HUES6 (cell line): ENCODE results near the gene COL6A2.

Experiments used
- H3K27ac ChIP-seq: 2 replicates; pipeline ENCODE4 v1.7.0; 2013; ENCODE audit warnings: low read depth, mild to moderate bottlenecking, low read length, inconsistent platforms
- H3K27me3 ChIP-seq: 2 replicates; pipeline ENCODE4 v1.6.1; 2013; ENCODE audit warnings: low read length; ENCODE audit not compliant: control insufficient read depth, insufficient read depth
- H3K36me3 ChIP-seq: 2 replicates; pipeline ENCODE4 v1.6.1; 2013; ENCODE audit warnings: low read length; ENCODE audit not compliant: control insufficient read depth, insufficient read depth
- H3K4me1 ChIP-seq: 2 replicates; pipeline ENCODE4 v1.6.1; 2013; ENCODE audit warnings: low read length; ENCODE audit not compliant: control insufficient read depth, insufficient read depth
- H3K4me3 ChIP-seq: 2 replicates; pipeline ENCODE4 v1.5.1; 2013; ENCODE audit warnings: low read depth, low read length
- H3K9ac ChIP-seq: one replicate; pipeline ENCODE4 v1.6.1; 2013; ENCODE audit warnings: mild to moderate bottlenecking, low read length
- H3K9me3 ChIP-seq: 2 replicates; pipeline ENCODE4 v1.6.1; 2013; ENCODE audit warnings: low read depth, low read length; ENCODE audit not compliant: control insufficient read depth, insufficient read depth

Gene COL6A2

DNA sequence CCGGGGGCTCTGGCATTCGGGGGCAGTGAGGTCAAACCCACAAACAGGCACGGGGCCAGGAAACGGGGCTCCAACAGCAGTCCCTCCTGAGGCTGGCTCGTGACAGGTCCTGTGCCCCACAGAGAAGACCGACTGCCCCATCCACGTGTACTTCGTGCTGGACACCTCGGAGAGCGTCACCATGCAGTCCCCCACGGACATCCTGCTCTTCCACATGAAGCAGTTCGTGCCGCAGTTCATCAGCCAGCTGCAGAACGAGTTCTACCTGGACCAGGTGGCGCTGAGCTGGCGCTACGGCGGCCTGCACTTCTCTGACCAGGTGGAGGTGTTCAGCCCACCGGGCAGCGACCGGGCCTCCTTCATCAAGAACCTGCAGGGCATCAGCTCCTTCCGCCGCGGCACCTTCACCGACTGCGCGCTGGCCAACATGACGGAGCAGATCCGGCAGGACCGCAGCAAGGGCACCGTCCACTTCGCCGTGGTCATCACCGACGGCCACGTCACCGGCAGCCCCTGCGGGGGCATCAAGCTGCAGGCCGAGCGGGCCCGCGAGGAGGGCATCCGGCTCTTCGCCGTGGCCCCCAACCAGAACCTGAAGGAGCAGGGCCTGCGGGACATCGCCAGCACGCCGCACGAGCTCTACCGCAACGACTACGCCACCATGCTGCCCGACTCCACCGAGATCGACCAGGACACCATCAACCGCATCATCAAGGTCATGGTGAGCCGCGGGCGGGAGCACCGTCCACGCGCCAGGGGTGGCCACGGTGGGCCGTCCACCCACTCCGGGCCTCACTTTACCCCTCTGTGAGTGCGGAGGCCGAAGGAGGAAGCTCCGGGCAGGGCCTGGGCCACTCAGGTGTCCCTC is 14.2 kb downstream of the COL6A2 start:
- Histone ChIP-seq H3K9me3 (peaks cover 15% of the 10 kb centered on the region), H3K36me3 (peaks cover 54% of the 10 kb centered on the region), H3K27ac (no peak overlapping the region), H3K9ac (no peak overlapping the region), H3K4me3 (no peak overlapping the region), H3K4me1 (peaks cover 6% of the 10 kb centered on the region; the same call in 1 of the 2 replicates), H3K27me3 (no peaks in the 10 kb centered on the region)

DNA sequence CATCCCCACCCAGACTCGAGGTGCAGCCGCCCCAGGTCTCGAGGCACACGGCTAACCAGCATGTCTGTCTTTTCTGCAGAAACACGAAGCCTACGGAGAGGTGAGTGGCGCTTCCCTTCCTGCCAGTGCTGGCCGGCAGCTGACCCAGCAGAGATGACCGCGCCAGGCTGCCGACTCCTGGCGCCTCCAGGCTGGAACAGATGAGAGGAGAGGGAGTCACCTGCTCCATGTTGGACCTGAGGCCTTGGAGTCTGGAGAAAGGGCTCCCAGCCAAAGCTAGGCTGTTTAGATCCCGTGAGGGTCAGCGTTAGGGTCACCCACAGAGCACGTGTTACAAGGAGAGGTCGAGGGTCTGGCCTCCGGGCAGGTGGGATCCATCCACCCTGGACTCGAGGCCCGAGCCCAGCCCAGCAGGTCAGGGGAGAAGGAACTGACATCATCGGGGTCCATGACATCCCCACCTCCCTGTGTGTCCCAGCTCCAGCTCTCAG is 14.9 kb downstream of the COL6A2 start:
- Histone ChIP-seq H3K9me3 (peaks cover 12% of the 10 kb centered on the region), H3K27me3 (no peaks in the 10 kb centered on the region), H3K9ac (no peak overlapping the region), H3K4me1 (peaks cover 6% of the 10 kb centered on the region; the same call in 1 of the 2 replicates), H3K27ac (no peak overlapping the region), H3K4me3 (no peak overlapping the region), H3K36me3 (peaks cover 60% of the 10 kb centered on the region)

DNA sequence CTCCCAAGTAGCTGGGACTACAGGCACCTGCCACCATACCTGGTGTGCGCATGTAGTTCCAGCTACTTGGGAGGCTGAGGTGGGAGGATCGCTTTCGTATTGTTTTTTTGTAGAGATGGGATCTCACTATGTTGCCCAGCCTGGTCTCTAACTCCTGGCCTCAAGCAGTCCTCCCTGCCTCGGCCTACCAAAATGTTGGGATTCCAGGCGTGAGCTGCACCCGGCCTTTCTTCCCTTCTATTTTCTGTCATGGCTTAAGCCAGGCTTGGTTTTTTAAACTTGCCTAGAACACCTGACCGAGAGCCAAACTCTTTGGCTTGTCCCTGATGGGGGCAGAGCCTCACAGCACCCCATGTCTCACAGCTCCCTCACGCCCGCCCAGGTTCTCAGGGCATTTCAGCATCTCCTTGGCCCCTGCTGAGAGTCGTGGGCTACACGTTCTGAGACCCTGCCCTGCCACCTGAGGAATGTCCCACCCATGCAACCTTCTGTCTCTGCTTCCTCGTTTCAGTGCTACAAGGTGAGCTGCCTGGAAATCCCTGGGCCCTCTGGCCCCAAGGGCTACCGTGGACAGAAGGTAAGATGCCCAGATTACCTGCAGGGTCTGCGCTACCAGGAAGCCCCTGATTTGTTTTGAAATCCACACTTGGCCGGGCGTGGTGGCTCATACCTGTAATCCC is 15.7 kb downstream of the COL6A2 start:
- peaks cover 6% of the 10 kb centered on the region; the same call in 1 of the 2 replicates for H3K4me1 ChIP-seq
- no peak overlapping the region for H3K27ac ChIP-seq
- no peak overlapping the region for H3K9ac ChIP-seq
- no peak overlapping the region for H3K4me3 ChIP-seq
- peaks cover 69% of the 10 kb centered on the region for H3K36me3 ChIP-seq
- H3K27me3 ChIP-seq: no peaks in the 10 kb centered on the region
- peaks cover 7% of the 10 kb centered on the region for H3K9me3 ChIP-seq

DNA sequence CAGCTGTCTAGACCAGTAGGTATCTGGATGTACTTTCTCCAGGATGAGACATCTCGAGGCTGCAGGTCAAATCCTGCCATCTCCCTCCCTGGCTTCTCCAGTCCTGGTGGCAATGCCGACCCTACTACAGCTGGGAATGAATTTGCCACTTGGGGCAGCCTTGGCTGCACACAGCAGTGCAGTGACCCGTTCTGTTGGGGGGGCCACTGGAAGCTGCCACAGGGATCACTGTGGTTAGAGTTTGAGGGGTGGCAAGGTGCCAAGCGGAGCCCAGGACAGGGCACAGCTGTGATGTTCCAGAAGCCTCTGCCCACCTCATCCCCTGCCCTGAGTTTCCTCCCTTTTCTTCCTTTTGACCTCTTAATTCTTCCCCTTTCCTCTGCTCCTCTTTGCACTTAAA is 17.1 kb downstream of the COL6A2 start:
- Histone ChIP-seq H3K36me3 (peaks cover 82% of the 10 kb centered on the region), H3K27ac (no peak overlapping the region), H3K4me1 (peaks cover 6% of the 10 kb centered on the region; the same call in 1 of the 2 replicates), H3K9ac (no peak overlapping the region), H3K4me3 (no peak overlapping the region), H3K27me3 (no peaks in the 10 kb centered on the region), H3K9me3 (peaks cover 7% of the 10 kb centered on the region)

DNA sequence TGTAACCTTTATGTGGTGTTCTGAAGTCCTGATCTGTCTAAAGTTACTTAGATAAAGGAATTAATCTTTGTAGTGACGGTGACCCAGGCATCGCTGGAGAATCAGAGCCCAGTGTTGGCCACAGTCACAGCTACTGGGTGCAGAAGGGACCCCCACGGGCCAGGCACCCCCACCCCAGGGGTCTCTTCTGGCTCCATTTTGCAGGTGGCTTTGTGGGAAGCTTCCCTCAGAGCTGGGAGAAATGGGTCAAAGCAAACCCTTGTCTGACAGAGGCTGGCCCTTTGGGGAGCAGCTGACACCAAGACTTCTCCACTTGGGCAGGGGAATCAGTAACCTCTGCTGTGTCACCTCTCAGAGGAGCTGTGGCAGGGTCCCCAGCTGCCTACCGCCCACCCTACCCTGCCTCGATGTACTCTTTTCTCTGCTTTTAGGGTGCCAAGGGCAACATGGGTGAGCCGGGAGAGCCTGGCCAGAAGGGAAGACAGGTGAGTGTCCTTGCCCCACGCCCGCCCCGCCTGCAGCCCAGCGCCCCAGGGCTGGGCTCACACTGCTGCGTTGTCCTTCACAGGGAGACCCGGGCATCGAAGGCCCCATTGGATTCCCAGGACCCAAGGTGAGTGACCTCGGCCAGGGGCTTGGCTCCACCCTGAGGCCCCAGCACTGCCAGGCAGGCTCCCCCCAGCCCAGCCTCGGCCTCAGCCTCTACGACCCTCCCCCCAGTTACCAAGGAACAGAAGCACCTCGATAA is 17.7 kb downstream of the COL6A2 start:
- Histone ChIP-seq H3K27ac (no peak overlapping the region), H3K4me3 (no peak overlapping the region), H3K36me3 (peaks cover 88% of the 10 kb centered on the region), H3K4me1 (peaks cover 2% of the 10 kb centered on the region; the same call in 1 of the 2 replicates), H3K9ac (no peak overlapping the region), H3K9me3 (peaks cover 7% of the 10 kb centered on the region), H3K27me3 (no peaks in the 10 kb centered on the region)

DNA sequence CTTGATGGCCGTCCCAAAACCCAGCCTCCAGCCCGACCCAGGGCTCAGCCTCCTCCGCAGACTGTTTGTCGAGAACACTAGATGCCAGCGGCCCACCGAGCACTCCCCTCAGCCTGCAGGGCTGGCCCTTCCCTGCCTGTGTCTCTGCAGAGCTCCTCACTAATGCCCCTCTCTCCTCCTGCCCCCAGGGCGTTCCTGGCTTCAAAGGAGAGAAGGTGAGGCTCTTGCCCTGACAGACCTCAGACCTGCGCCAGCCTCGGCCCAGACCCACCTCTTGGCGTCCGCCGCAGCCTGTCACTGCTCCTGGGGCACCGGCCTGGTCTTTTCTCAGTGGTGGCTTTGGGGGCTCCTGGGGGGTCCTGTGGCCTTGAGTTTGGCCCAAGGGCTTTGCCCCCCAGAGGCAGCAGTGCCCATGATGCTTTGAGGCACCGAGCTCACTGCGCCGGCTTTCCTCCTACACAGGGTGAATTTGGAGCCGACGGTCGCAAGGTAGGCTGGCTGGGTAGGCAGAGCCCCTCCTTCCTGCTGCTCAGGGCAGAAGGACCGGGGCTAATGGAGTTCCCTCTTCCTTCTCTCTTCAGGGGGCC is 18.4 kb downstream of the COL6A2 start:
- Histone ChIP-seq H3K36me3 (peaks cover 92% of the 10 kb centered on the region), H3K4me3 (no peak overlapping the region), H3K4me1 (no peaks in the 10 kb centered on the region), H3K27ac (no peak overlapping the region), H3K9ac (no peak overlapping the region), H3K9me3 (peaks cover 7% of the 10 kb centered on the region), H3K27me3 (no peaks in the 10 kb centered on the region)

DNA sequence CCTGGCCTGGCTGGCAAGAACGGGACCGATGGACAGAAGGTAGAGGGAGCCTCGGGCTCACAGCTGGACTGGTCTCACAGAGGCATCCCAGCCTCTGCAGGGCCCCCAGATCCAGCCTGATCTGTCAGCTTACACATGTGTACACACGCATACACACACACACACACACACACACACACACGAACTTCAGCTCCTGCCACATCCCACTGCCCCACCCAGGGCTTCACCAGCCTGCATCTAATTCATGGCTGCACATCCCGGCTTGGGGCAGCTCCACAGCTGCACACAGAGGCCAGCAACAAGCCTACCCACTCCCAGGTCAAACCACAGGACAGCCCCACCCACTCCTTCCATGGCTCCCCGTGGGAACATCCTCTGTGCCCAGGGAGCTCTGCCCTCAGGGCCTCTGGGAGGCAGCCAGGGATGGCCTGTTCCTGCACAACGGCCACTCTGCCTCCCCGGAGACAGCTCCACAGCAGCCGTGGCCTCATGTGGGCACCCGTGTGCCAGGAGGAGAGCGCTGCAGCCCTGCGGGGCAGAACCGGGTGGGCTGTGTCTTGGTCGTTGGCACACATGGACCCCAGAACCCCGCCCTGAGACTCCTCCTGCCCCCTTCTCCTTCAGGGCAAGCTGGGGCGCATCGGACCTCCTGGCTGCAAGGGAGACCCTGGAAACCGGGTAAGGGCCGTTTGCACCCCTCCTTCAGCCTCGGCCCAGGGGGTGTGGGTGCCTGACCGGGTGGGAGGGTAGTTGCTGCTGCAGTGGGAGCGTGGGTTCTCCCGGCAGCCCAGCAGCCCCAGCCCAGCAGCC is 19.1 kb downstream of the COL6A2 start:
- Histone ChIP-seq H3K36me3 (peaks cover 97% of the 10 kb centered on the region), H3K27me3 (no peaks in the 10 kb centered on the region)

DNA sequence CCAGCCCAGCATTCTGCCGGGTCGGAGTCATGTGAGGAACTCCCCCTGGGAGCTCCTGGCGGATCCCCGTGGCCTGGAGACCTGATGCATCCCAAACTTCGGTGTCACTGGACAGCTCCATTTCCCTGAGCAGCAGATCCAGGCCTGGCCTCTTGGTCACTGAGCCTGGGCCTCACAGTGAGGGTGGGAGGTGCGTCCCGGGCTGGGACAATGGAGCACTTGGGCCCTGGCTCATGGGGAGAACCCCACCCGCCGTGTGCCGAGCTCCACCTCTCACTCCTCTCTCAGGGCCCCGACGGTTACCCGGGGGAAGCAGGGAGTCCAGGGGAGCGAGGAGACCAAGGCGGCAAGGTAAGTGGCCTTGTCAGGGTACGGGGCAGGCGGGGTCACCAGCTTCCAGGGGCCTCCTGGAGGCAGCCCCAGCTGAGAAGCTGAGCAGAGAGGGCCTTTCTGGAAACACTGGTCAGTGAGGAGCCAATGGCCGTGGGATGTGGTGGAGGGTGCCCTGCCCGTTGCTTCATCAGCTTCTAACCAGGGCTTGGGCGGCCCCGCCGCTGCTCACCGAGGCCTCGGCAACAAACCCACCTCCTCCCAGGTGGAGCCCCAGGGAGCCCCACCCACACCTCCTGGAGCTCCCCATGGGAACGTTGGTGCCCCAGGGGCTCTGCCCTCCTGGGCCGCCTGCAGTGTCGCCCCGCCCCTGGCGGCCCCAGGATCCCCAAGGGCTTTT is 19.8 kb downstream of the COL6A2 start:
- H3K4me1 ChIP-seq: no peaks in the 10 kb centered on the region
- no peaks in the 10 kb centered on the region for H3K27me3 ChIP-seq
- H3K27ac ChIP-seq: no peak overlapping the region; the same call in 1 of the 2 replicates
- H3K9me3 ChIP-seq: peaks cover 7% of the 10 kb centered on the region
- no peak overlapping the region for H3K4me3 ChIP-seq
- H3K9ac ChIP-seq: no peak overlapping the region
- H3K36me3 ChIP-seq: peaks cover 97% of the 10 kb centered on the region

More for the DNA sequence above, 19.1 kb downstream of the COL6A2 start:
- Histone ChIP-seq H3K27ac (peak overlapping the region; percentile 41; the same call in 1 of the 2 replicates), H3K9ac (no peak overlapping the region), H3K4me1 (no peaks in the 10 kb centered on the region), H3K9me3 (peaks cover 7% of the 10 kb centered on the region), H3K4me3 (no peak overlapping the region)

DNA sequence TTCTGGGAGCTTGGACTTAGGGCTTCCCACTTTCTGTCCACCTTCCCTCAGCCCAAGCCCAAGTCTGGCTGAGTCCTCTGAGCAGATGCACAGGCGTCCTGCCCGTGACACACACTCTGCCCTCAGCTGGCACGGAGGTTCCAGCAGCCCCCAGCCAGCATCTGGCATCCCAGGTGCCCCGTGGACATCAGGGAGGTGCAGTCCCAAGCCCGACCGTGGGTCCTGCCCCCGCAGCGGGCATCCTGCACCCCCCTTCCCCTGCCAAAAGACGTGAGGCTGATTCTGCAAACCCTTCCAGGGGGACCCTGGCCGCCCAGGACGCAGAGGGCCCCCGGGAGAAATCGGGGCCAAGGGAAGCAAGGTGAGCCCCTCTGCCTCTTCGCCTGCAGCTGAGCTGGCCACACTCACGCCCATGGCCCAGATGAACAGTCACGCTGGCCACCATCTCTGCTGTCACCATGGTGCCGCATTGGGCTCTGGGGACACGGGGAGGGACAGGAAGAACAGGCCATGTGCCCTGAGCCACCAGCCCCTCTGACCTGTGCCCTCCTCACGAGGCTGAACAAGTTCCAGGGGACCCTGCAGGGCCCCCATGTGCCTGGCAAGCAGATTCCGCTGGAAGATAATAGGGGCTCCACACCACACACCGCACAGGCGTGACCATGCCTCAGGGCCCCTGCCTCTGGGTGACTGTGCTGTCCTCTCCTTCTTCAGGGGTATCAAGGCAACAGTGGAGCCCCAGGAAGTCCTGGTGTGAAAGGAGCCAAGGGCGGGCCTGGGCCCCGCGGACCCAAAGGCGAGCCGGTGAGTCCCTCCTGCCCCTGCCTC is 20.6 kb downstream of the COL6A2 start:
- peaks cover 91% of the 10 kb centered on the region for H3K36me3 ChIP-seq

More for the DNA sequence above, 20.6 kb downstream of the COL6A2 start:
- Histone ChIP-seq H3K4me1 (no peaks in the 10 kb centered on the region), H3K27ac (no peak overlapping the region), H3K4me3 (no peak overlapping the region), H3K9ac (no peak overlapping the region), H3K27me3 (no peaks in the 10 kb centered on the region), H3K9me3 (peaks cover 7% of the 10 kb centered on the region)
